Heart left ventricle (tissue), 13 donors: ENCODE data around the gene TMEM39B.

ENCODE experiments used
- POLR2A ChIP-seq, 2 donors: fragments of 450-650 bp; IDR thresholded peaks; one replicate each; pipeline ENCODE4 v1.6.1; 2017; ENCODE audit warnings: antibody characterized with exemption in 2 of 2, mild to moderate bottlenecking in 2 of 2, moderate library complexity in 2 of 2
- TF ChIP-seq, protein P1 (sequence below), 12 donors: fragments of 200-600 bp; sonication (generic) in 4 of 12; IDR thresholded peaks; one replicate each; pipeline versions ENCODE4 v1.5.0 to v1.8.0; 2018 to 2022; ENCODE audit warnings: antibody characterized with exemption in 12 of 12, mild to moderate bottlenecking in 5 of 12
- donor health status: ischemic (EF 13 %, LVEDD 7.1; RV severe dilation, severe dysfunction).
- donor health status: DM: no; HTN: yes; CAD: no.
- donor health status: DM: no; HTN: no; CAD: no.
- donor health status: ischemic (EF 25% LVEDD 6.9; RV normal size, moderate dysfunction).
- donor health status: ischemic (EF 25% LVEDD 5.7; RV mildly dilated, moderate dysfunction).
- donor health status: ischemic (EF 35%, LVEDD 5.7; RV mildly dilated, moderate dysfunction).
- donor health status: nonischemic (EF 11% LVEDD 7.7; RV severe dilation, severe dysfunction).
- donor health status: DM: yes; HTN: yes; CAD: no.
- donor health status: PGD.
- donor health status: ischemic (EF 29% LVEDD 5.4; RV normal size, mild dysfunction).
- donor health status: nonischemic (EF 23%, LVEDD 6.1; RV moderate dilation, normal function).

GRCh38 chr1:32142446-32143301, 69.9 kb downstream of the TMEM39B start:
- TF ChIP-seq POLR2A (IDR thresholded peaks at IDR 0.05), result no peak
- TF ChIP-seq, protein P1, sequence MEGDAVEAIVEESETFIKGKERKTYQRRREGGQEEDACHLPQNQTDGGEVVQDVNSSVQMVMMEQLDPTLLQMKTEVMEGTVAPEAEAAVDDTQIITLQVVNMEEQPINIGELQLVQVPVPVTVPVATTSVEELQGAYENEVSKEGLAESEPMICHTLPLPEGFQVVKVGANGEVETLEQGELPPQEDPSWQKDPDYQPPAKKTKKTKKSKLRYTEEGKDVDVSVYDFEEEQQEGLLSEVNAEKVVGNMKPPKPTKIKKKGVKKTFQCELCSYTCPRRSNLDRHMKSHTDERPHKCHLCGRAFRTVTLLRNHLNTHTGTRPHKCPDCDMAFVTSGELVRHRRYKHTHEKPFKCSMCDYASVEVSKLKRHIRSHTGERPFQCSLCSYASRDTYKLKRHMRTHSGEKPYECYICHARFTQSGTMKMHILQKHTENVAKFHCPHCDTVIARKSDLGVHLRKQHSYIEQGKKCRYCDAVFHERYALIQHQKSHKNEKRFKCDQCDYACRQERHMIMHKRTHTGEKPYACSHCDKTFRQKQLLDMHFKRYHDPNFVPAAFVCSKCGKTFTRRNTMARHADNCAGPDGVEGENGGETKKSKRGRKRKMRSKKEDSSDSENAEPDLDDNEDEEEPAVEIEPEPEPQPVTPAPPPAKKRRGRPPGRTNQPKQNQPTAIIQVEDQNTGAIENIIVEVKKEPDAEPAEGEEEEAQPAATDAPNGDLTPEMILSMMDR (IDR thresholded peaks at IDR 0.05), result no peak
